ENCODE measurements around the gene ANKZF1. TPM values are rescaled to one million over a fixed set of nuclear protein-coding genes. Genes with fewer than 3 reads are reported as not detected.

ANKZF1 gene
- total and polyA plus RNA-seq, 2 of the 4 experiments (the other 2 are of a cell fraction) = 18.6 to 33.8 TPM

GRCh38 chr2:219279151-219279915 lies 49.7 kb downstream of the ANKZF1 start, which contains the start of gene DNAJB2:
DNAJB2 (plus strand) TSS chr2:219279366; CDS start chr2:219279834, 468 bp downstream.
- Histone ChIP-seq H3K79me1 (ENCODE audit: low read depth in 1 of 2, low read length in 2 of 2) (peaks cover 16 to 30% of the 10 kb centered on the region in 2 experiments), H3K9me3 (ENCODE audit: control insufficient read depth, insufficient read depth, low read length) (no peaks in the 10 kb centered on the region), H3K27ac (ENCODE audit: insufficient read depth, low read length) (peak within 1 kb of the TSS; percentile 82), H3K4me2 (ENCODE audit: low read depth, low read length) (peak within 1 kb of the TSS; percentile 95), H2BK15ac (ENCODE audit: low read depth, low read length) (peak within 1 kb of the TSS; percentile 75; the same call in 2 of the 3 replicates), H4K8ac (ENCODE audit: low read depth in 2 of 2, low read length in 2 of 2) (peak within 1 kb of the TSS; percentile 87; a peak in 3 of 4 replicates), H2AK9ac (replicated peaks; ENCODE audit: low read depth, low read length, poor library complexity) (peak within 1 kb of the TSS; percentile 49), H4K5ac (ENCODE audit: low read depth, low read length) (peak within 1 kb of the TSS; percentile 90), H2AFZ (replicated peaks; ENCODE audit: low read length, poor library complexity) (peak within 1 kb of the TSS; percentile 96), H3K4me1 (ENCODE audit: control insufficient read depth, insufficient read depth, low read length) (peaks cover 14% of the 10 kb centered on the region), H4K91ac (ENCODE audit: insufficient read depth, low read depth, low read length) (peak within 1 kb of the TSS; percentile 67), H3K14ac (replicated peaks; ENCODE audit: low read depth, low read length) (peak within 1 kb of the TSS; percentile 96), H2BK120ac (ENCODE audit: low read depth, low read length) (peak within 1 kb of the TSS; percentile 96), H2BK20ac (ENCODE audit: low read depth, low read length) (peak within 1 kb of the TSS; percentile 91), H3K9ac (ENCODE audit: low read depth, low read length) (peak within 1 kb of the TSS; percentile 85), H4K20me1 (ENCODE audit: insufficient read depth, low read length) (no peaks in the 10 kb centered on the region), H2BK5ac (ENCODE audit: low read depth, low read length, poor library complexity, severe bottlenecking) (peak within 1 kb of the TSS; percentile 79), H3K27me3 (ENCODE audit: control insufficient read depth, insufficient read depth, low read length) (no peaks in the 10 kb centered on the region), H3K23ac (ENCODE audit: low read depth, low read length) (peak within 1 kb of the TSS; percentile 83), H3K9me1 (ENCODE audit: insufficient read depth, low read length) (peaks cover 8% of the 10 kb centered on the region), H3K4ac (ENCODE audit: low read depth, low read length) (peak within 1 kb of the TSS; percentile 85), H3K18ac (ENCODE audit: low read depth, low read length) (peak within 1 kb of the TSS; percentile 80), H2AK5ac (ENCODE audit: low read depth, low read length) (peak within 1 kb of the TSS; percentile 96), H3K4me3 (ENCODE audit: insufficient read depth, low read depth, low read length) (peak within 1 kb of the TSS; percentile 65), H3K36me3 (ENCODE audit: control insufficient read depth, insufficient read depth, low read length) (peaks cover 37% of the 10 kb centered on the region), H3K56ac (ENCODE audit: extremely low read depth, insufficient read depth, low read length) (peak within 1 kb of the TSS; percentile 87)
- in situ Hi-C loops (cut with MboI; ENCODE audit: low sequenced_read_pairs) (no loop called here), intact Hi-C loops (cut with micrococcal nuclease) (loop anchor here (1.0 to 5.0 kb wide), 3 partner anchors 10 to 102 kb away; partner anchors contain the start of genes ABCB6, CNPPD1 and RETREG2), dilution Hi-C loops (cut with HindIII; ENCODE audit: low sequenced_read_pairs, unreplicated experiment) (no loop called here)
- POLR2A ChIA-PET (ENCODE audit: unreplicated experiment) = interaction anchor here (0.5 kb wide), 1 partner anchor 9 kb away, joined by 3 read pairs; no protein-coding TSS in a partner anchor
- CTCF ChIA-PET = interaction anchor here (0.6 to 3.2 kb wide), 7 partner anchors 10 to 108 kb away, joined by 3 to 29 read pairs (median 3); no protein-coding TSS in a partner anchor
- peak; percentile 91 for ATAC-seq (ENCODE audit: low read depth)
- DNase-seq = peak; percentile 99
- BruUV-seq (replicated peaks) = no TSS peak
- WGBS, 2 experiments (ENCODE audit: extremely low coverage in 2 of 2, insufficient read length in 1 of 2) = 1% methylated on average over 27 of the region's 65 CpGs; no CpG with 5 or more reads in 1 of the 2 experiments
- TF ChIP-seq POLR2A (IDR thresholded peaks at IDR 0.05; ENCODE audit: low read depth, low read length) (peak; percentile 89), CTCF (conservative IDR thresholded peaks at IDR 0.05; ENCODE audit: low read depth, low read length) (peak; percentile 45), MAZ (IDR thresholded peaks at IDR 0.05; ENCODE audit: borderline replicate concordance, low read depth, low read length) (peak; percentile 96), BHLHE40 (IDR thresholded peaks at IDR 0.05; ENCODE audit: low read depth, low read length) (peak; percentile 72), RCOR1 (IDR thresholded peaks at IDR 0.05; ENCODE audit: insufficient replicate concordance, low read length) (no peak), MXI1 (IDR thresholded peaks at IDR 0.05; ENCODE audit: borderline replicate concordance, low read depth, low read length) (peak; percentile 57; the same call in 1 of the 2 replicates), RAD21 (IDR thresholded peaks at IDR 0.05; ENCODE audit: low read length) (peak; percentile 37), MAFK (IDR thresholded peaks at IDR 0.05; ENCODE audit: low read depth, low read length) (no peak), SMC3 (IDR thresholded peaks at IDR 0.05; ENCODE audit: low read depth, low read length) (peak; percentile 22; the same call in 1 of the 2 replicates), ELK1 (IDR thresholded peaks at IDR 0.05; ENCODE audit: borderline replicate concordance, low read depth, low read length) (no peak), CHD1 (IDR thresholded peaks at IDR 0.05; ENCODE audit: low read depth, low read length) (no peak; the same call in 1 of the 2 replicates), RFX5 (IDR thresholded peaks at IDR 0.05; ENCODE audit: low read depth, low read length) (no peak), FOS (IDR thresholded peaks at IDR 0.05; ENCODE audit: low read depth, low read length) (0 out of 2 replicates have a peak, but pooled peaks have one; percentile 22), CEBPB (IDR thresholded peaks at IDR 0.05; ENCODE audit: low read depth, low read length) (peak; percentile 38; the same call in 1 of the 2 replicates)
